Nephron (organoid): ENCODE data around the gene ZNF91.
"Not testable (repeated sequence)": the region's sequence is repeated elsewhere in the genome, so short reads cannot be mapped to it uniquely, and the experiment has no call there.

Experiments
- H3K27ac Mint-ChIP-seq, 3 experiments: 2 replicates each; pipeline ENCODE4 v1.8.0; 2020; ENCODE audit warnings: mixed read lengths in 3 of 3, mild to moderate bottlenecking in 2 of 3, moderate library complexity in 1 of 3
- H3K27me3 Mint-ChIP-seq: 2 replicates; pipeline ENCODE4 v1.8.0; 2021; ENCODE audit warnings: low read depth, mild to moderate bottlenecking, moderate library complexity, mixed read lengths
- H3K36me3 Mint-ChIP-seq: 2 replicates; pipeline ENCODE4 v1.8.0; 2020; ENCODE audit warnings: low read depth, mixed read lengths
- H3K4me1 Mint-ChIP-seq: 2 replicates; pipeline ENCODE4 v1.8.0; 2020; ENCODE audit warnings: mixed read lengths
- H3K4me3 Mint-ChIP-seq, 3 experiments: 2 replicates each; pipeline ENCODE4 v1.8.0; 2020; ENCODE audit warnings: mild to moderate bottlenecking in 3 of 3, mixed read lengths in 3 of 3, moderate library complexity in 2 of 3
- H3K9me3 Mint-ChIP-seq: 2 replicates; pipeline ENCODE4 v1.8.0; 2020; ENCODE audit warnings: mixed read lengths
- CTCF ChIP-seq, 3 experiments: fragments of 200-600 bp; sonication (generic); IDR thresholded peaks; one replicate each; pipeline ENCODE4 v1.5.0; 2021; ENCODE audit warnings: antibody characterized with exemption in 3 of 3; ENCODE audit not compliant: unreplicated experiment in 3 of 3

Gene ZNF91

GRCh38 chr19:23309926-23310325 lies 85.3 kb downstream of the ZNF91 start:
- H3K9me3 Mint-ChIP-seq: peaks cover 19% of the 10 kb centered on the region
- H3K36me3 Mint-ChIP-seq: peaks cover 24% of the 10 kb centered on the region
- no peaks in the 10 kb centered on the region for H3K27me3 Mint-ChIP-seq
- no peaks in the 10 kb centered on the region for H3K4me1 Mint-ChIP-seq
- no peak for TF ChIP-seq CTCF (IDR thresholded peaks at IDR 0.05; ENCODE audit: unreplicated experiment in 3 of 3)
- H3K27ac Mint-ChIP-seq: no peak overlapping the region
- no peak overlapping the region for H3K4me3 Mint-ChIP-seq

- no peaks in the 10 kb centered on the region for H3K4me1 Mint-ChIP-seq
- no peaks in the 10 kb centered on the region for H3K27me3 Mint-ChIP-seq
- H3K36me3 Mint-ChIP-seq: peaks cover 20% of the 10 kb centered on the region
- TF ChIP-seq CTCF (IDR thresholded peaks at IDR 0.05; ENCODE audit: unreplicated experiment in 3 of 3): no peak
- H3K27ac Mint-ChIP-seq: no peak overlapping the region
- peaks cover 31% of the 10 kb centered on the region for H3K9me3 Mint-ChIP-seq
- H3K4me3 Mint-ChIP-seq: no peak overlapping the region
Measured at GRCh38 chr19:23305555-23305954, 89.7 kb downstream of the ZNF91 start.

- H3K4me1 Mint-ChIP-seq: no peaks in the 10 kb centered on the region
- peaks cover 40% of the 10 kb centered on the region for H3K9me3 Mint-ChIP-seq
- TF ChIP-seq CTCF (IDR thresholded peaks at IDR 0.05; ENCODE audit: unreplicated experiment in 3 of 3): no peak
- no peaks in the 10 kb centered on the region for H3K27me3 Mint-ChIP-seq
- no peak overlapping the region for H3K27ac Mint-ChIP-seq
- H3K36me3 Mint-ChIP-seq: peaks cover 17% of the 10 kb centered on the region
- no peak overlapping the region for H3K4me3 Mint-ChIP-seq
Measured at GRCh38 chr19:23304238-23304637, 91.0 kb downstream of the ZNF91 start.

- no peaks in the 10 kb centered on the region for H3K36me3 Mint-ChIP-seq
- H3K27me3 Mint-ChIP-seq: no peaks in the 10 kb centered on the region
- TF ChIP-seq CTCF (IDR thresholded peaks at IDR 0.05; ENCODE audit: unreplicated experiment in 3 of 3): no peak
- H3K27ac Mint-ChIP-seq: no peak overlapping the region
- H3K9me3 Mint-ChIP-seq: peaks cover 34% of the 10 kb centered on the region
- no peaks in the 10 kb centered on the region for H3K4me1 Mint-ChIP-seq
- H3K4me3 Mint-ChIP-seq: no peak overlapping the region
Measured at GRCh38 chr19:23294141-23294540, 101.1 kb downstream of the ZNF91 start.

GRCh38 chr19:23289966-23290365 lies 105.3 kb downstream of the ZNF91 start:
- not testable (repeated sequence) for H3K4me1 Mint-ChIP-seq, H3K27ac Mint-ChIP-seq, H3K4me3 Mint-ChIP-seq, H3K36me3 Mint-ChIP-seq, H3K27me3 Mint-ChIP-seq
- H3K9me3 Mint-ChIP-seq: peaks cover 37% of the 10 kb centered on the region
